ENCODE results near the gene NELFB.

- no peak for TF ChIP-seq POLR2A (IDR thresholded peaks at IDR 0.05; ENCODE audit: low read length)
- TF ChIP-seq GATA1 (IDR thresholded peaks at IDR 0.05; ENCODE audit: low read depth, low read length) = no peak
These were observed 16.6 kb downstream of the NELFB start for GRCh38 chr9:137271696-137272076.
